Eye (tissue), 1 donor: ENCODE results near the gene TP73.
A peak's percentile ranks its signal among the peaks of the same experiment; 100 is the strongest.

ENCODE experiments used
- DNase-seq: peaks from one replicate; pipeline ENCODE4 v3.0.0-alpha.2; 2015

The TP73 gene

GRCh38 chr1:3772027-3772714 lies 119.9 kb downstream of the TP73 start:
- peak; percentile 93 for DNase-seq

GRCh38 chr1:3772715-3773571 lies 120.6 kb downstream of the TP73 start, which contains the start of gene SMIM1:
Gene SMIM1 (plus strand): TSS chr1:3772749. CDS start chr1:3775374, 2,625 bp downstream.
- peak; percentile 51 for DNase-seq

GRCh38 chr1:3773572-3774275 lies 121.4 kb downstream of the TP73 start:
- peak; percentile 43 for DNase-seq

- DNase-seq = peak; percentile 50
Measured at GRCh38 chr1:3774276-3774945, 122.1 kb downstream of the TP73 start.

GRCh38 chr1:3774946-3775489 lies 122.7 kb downstream of the TP73 start:
- peak; percentile 52 for DNase-seq

GRCh38 chr1:3775490-3776230 lies 123.3 kb downstream of the TP73 start:
- peak; percentile 82 for DNase-seq

GRCh38 chr1:3776231-3776961 lies 124.1 kb downstream of the TP73 start:
- DNase-seq = no peak

GRCh38 chr1:3777078-3777547 lies 124.8 kb downstream of the TP73 start:
- DNase-seq = no peak

- DNase-seq = no peak
Measured at GRCh38 chr1:3777647-3778589, 125.6 kb downstream of the TP73 start.

- DNase-seq = no peak
Measured at GRCh38 chr1:3778590-3779264, 126.4 kb downstream of the TP73 start.

GRCh38 chr1:3779265-3779911 lies 127.1 kb downstream of the TP73 start:
- DNase-seq = no peak

- DNase-seq = no peak
Measured at GRCh38 chr1:3779912-3780416, 127.6 kb downstream of the TP73 start.

- no peak for DNase-seq
Measured at GRCh38 chr1:3780901-3781300, 128.6 kb downstream of the TP73 start.

GRCh38 chr1:3783651-3784474 lies 131.5 kb downstream of the TP73 start:
- no peak for DNase-seq

- DNase-seq = no peak
Measured at GRCh38 chr1:3785045-3785444, 132.7 kb downstream of the TP73 start.

- no peak for DNase-seq
Measured at GRCh38 chr1:3785456-3786157, 133.3 kb downstream of the TP73 start.
